Prostate gland (tissue), 2 donors: Measurements from ENCODE around the gene ERG. TPM values are rescaled to one million over a fixed set of nuclear protein-coding genes. Genes with fewer than 3 reads are reported as not detected.

ENCODE experiments used
- DNase-seq: peaks from one replicate; pipeline ENCODE4 v3.0.0-alpha.2; 2019; ENCODE audit warnings: low spot score
- H3K27ac ChIP-seq, 2 donors: fragments of 200-600 bp; sonication (generic); 2 replicates each; pipeline ENCODE4 v1.5.1; 2017 to 2019
- H3K27me3 ChIP-seq: fragments of 200-600 bp; sonication (generic); replicated peaks from 2 replicates; pipeline ENCODE4 v1.5.1; 2019; ENCODE audit not compliant: insufficient read depth
- H3K36me3 ChIP-seq, 2 donors: fragments of 200-600 bp; sonication (generic); 1 replicate in 1 of 2; 2 replicates in 1 of 2; pipeline versions ENCODE4 v1.5.1 to v1.8.1; 2017 to 2019
- H3K4me1 ChIP-seq: fragments of 200-600 bp; sonication (generic); replicated peaks from 2 replicates; pipeline ENCODE4 v1.5.1; 2019
- H3K4me3 ChIP-seq, 2 donors: fragments of 200-600 bp; sonication (generic); 2 replicates each; pipeline ENCODE4 v1.5.1; 2017 to 2019
- H3K9me3 ChIP-seq: fragments of 200-600 bp; sonication (generic); 2 replicates; pipeline ENCODE4 v1.5.1; 2017
- CTCF ChIP-seq, 4 experiments: fragments of 200-600 bp in 2 of 4; fragments of 450-650 bp in 2 of 4; sonication (generic) in 2 of 4; IDR thresholded peaks; 1 replicate in 3 of 4; 2 replicates in 1 of 4; pipeline ENCODE4 v1.5.1; 2016 to 2019; ENCODE audit warnings: antibody characterized with exemption in 4 of 4, mild to moderate bottlenecking in 2 of 4, moderate library complexity in 2 of 4
- POLR2A ChIP-seq: fragments of 450-650 bp; IDR thresholded peaks from one replicate; pipeline ENCODE4 v1.6.1; 2016; ENCODE audit warnings: antibody characterized with exemption, mild to moderate bottlenecking
- POLR2AphosphoS5 ChIP-seq: sonication (generic); formaldehyde crosslinking; IDR thresholded peaks from one replicate; pipeline ENCODE4 v1.6.1; 2017; ENCODE audit warnings: antibody characterized with exemption
- WGBS: methylation state at CpG from one replicate; pipeline ENCODE4 v1.1.5; 2018; 5-methylcytosine and 5-hydroxymethylcytosine counted together
- intact Hi-C: fragments of 100-400 bp; cut with DNase I; formaldehyde crosslinking; loops from one replicate; pipeline ENCODE4 v1.14.2; 2022
- total RNA-seq, 2 donors: library from RNA; depleted of rRNA; stranded (reverse); fragments of >200 nt; gene quantifications; one replicate each; pipeline ENCODE4 v1.1.0, GENCODE V29; 2016

The ERG gene
- total RNA-seq, 2 donors from 2014 or later, result 2.6 to 11.2 TPM

- intact Hi-C loops, result no loop called here
- DNase-seq, result no peak
- H3K9me3 ChIP-seq, result no peaks in the 10 kb centered on the region
- H3K27ac ChIP-seq, result no peak overlapping the region
- 35% methylated on average over 5 of the region's 5 CpGs for WGBS
- no peak for TF ChIP-seq POLR2A
- TF ChIP-seq CTCF (IDR thresholded peaks at IDR 0.05), result no peak
- no peak for TF ChIP-seq POLR2AphosphoS5
- no peaks in the 10 kb centered on the region for H3K36me3 ChIP-seq
- H3K4me3 ChIP-seq, result no peak overlapping the region
- H3K4me1 ChIP-seq, result no peaks in the 10 kb centered on the region
- no peaks in the 10 kb centered on the region for H3K27me3 ChIP-seq
These were observed 108.4 kb downstream of the ERG start for GRCh38 chr21:38389896-38390295.

- no peaks in the 10 kb centered on the region for H3K4me1 ChIP-seq
- no peaks in the 10 kb centered on the region for H3K36me3 ChIP-seq
- TF ChIP-seq POLR2AphosphoS5, result no peak
- TF ChIP-seq CTCF (IDR thresholded peaks at IDR 0.05), result no peak
- no peak for TF ChIP-seq POLR2A
- H3K27me3 ChIP-seq, result no peaks in the 10 kb centered on the region
- no peak overlapping the region for H3K4me3 ChIP-seq
- H3K27ac ChIP-seq, result no peak overlapping the region
- DNase-seq, result no peak
- 92% methylated on average over 2 of the region's 2 CpGs for WGBS
- no peaks in the 10 kb centered on the region for H3K9me3 ChIP-seq
- intact Hi-C loops, result no loop called here
These were observed 109.0 kb downstream of the ERG start for GRCh38 chr21:38389354-38389676.

- Histone ChIP-seq H3K27me3 (no peaks in the 10 kb centered on the region), H3K27ac (no peak overlapping the region), H3K4me1 (no peaks in the 10 kb centered on the region), H3K4me3 (no peak overlapping the region), H3K36me3 (no peaks in the 10 kb centered on the region), H3K9me3 (no peaks in the 10 kb centered on the region)
- WGBS, result 82% methylated on average over 5 of the region's 5 CpGs
- TF ChIP-seq POLR2A, result no peak
- no peak for TF ChIP-seq POLR2AphosphoS5
- TF ChIP-seq CTCF (IDR thresholded peaks at IDR 0.05), result no peak
- DNase-seq, result no peak
- intact Hi-C loops, result no loop called here
These were observed 109.5 kb downstream of the ERG start for GRCh38 chr21:38388647-38389353.

- intact Hi-C loops, result no loop called here
- DNase-seq, result no peak
- Histone ChIP-seq H3K4me1 (no peaks in the 10 kb centered on the region), H3K4me3 (no peak overlapping the region), H3K27ac (no peak overlapping the region), H3K36me3 (no peaks in the 10 kb centered on the region), H3K27me3 (no peaks in the 10 kb centered on the region), H3K9me3 (no peaks in the 10 kb centered on the region)
- no peak for TF ChIP-seq CTCF (IDR thresholded peaks at IDR 0.05)
- 68% methylated on average over 1 of the region's 1 CpG for WGBS
These were observed 110.1 kb downstream of the ERG start for GRCh38 chr21:38388203-38388602.

GRCh38 chr21:38386967-38387366, 111.3 kb downstream of the ERG start:
- Histone ChIP-seq H3K27me3 (no peaks in the 10 kb centered on the region), H3K36me3 (no peaks in the 10 kb centered on the region), H3K27ac (no peak overlapping the region), H3K4me3 (no peak overlapping the region), H3K4me1 (no peaks in the 10 kb centered on the region), H3K9me3 (no peaks in the 10 kb centered on the region)
- intact Hi-C loops, result no loop called here
- TF ChIP-seq POLR2A (no peak), POLR2AphosphoS5 (no peak), CTCF (IDR thresholded peaks at IDR 0.05) (no peak)
- WGBS, result 65% methylated on average over 4 of the region's 4 CpGs
- no peak for DNase-seq
